GM15510 (cell line): ENCODE measurements around the gene ATG2A.

Source experiments
- POLR2A ChIP-seq: IDR thresholded peaks from 3 replicates; pipeline ENCODE4 v1.6.1; 2011; ENCODE audit warnings: borderline replicate concordance; ENCODE audit not compliant: insufficient read length; ENCODE audit errors: extremely low read depth

ATG2A gene

GRCh38 chr11:64916775-64917662, at the start of gene ATG2A:
Gene ATG2A, minus strand, starts transcription at chr11:64917209. Its CDS starts 74 bp downstream, at chr11:64917135.
- peak; percentile 73 for TF ChIP-seq POLR2A

DNA sequence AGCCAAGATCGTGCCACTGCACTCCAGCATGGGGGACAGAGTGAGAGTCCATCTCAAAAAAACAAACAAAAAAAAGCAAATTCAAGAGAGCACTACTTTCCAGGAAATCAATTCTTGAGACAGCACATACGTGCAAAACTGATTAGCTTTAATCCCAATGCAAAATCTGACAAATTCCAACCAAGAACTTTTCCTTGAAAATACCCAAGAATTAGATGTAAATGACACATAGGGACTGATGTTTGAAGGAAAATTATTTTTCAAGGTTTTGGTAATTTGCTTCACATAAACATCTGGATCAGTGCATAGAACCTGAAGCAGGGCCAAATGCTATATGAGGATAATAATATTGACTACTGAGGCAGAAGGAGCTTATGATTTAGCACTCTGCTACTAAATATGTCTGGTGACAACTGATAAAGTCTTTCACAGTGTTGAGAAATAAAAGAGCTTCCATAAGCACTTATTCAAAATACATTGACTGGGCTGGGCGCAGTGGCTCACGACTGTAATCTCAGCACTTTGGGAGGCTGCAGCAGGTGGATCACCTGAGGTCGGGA, 46.1 kb upstream of the ATG2A start:
- no peak for TF ChIP-seq POLR2A

DNA sequence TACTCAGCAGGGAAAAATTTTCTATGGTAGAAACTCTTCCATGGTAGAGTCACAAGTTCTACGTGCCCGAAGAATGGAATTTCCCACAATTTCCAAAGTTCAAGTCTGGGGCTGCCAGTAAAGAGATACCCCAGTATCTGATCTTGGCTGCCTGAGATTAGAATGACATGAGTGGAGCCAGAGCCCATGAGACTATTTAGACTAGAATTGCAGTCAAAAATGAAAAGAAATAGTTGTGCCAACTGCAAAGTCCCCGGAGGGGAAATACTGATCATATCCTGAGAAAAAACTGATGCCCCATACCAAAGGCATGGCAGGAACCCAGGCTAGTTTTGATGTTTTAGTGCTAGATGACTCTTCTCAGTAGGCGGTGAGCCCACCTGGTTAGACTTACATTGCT, 43.7 kb upstream of the ATG2A start:
- no peak for TF ChIP-seq POLR2A

DNA sequence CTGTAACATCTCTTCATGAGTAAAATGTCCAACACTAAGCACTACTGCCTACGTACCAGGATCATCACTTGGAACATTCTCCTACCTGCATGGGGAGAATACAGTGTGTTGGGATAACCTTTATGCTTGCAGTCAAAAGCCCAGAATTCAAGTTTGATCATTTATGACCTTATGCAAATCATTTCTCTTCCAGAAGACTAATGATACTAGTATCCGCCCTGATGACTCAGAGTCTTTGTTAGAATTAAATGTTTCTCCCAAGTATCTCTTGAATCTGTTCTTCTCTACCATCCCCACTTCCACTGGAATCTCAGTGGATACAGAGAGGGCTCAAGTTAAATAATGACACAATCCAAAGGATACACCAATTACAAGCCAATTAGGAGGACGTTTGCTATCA, 42.5 kb upstream of the ATG2A start:
- no peak for TF ChIP-seq POLR2A

- TF ChIP-seq POLR2A = no peak
Measured at GRCh38 chr11:64954201-64954600, 37.2 kb upstream of the ATG2A start.

GRCh38 chr11:64951529-64951928, 34.5 kb upstream of the ATG2A start:
- no peak for TF ChIP-seq POLR2A

DNA sequence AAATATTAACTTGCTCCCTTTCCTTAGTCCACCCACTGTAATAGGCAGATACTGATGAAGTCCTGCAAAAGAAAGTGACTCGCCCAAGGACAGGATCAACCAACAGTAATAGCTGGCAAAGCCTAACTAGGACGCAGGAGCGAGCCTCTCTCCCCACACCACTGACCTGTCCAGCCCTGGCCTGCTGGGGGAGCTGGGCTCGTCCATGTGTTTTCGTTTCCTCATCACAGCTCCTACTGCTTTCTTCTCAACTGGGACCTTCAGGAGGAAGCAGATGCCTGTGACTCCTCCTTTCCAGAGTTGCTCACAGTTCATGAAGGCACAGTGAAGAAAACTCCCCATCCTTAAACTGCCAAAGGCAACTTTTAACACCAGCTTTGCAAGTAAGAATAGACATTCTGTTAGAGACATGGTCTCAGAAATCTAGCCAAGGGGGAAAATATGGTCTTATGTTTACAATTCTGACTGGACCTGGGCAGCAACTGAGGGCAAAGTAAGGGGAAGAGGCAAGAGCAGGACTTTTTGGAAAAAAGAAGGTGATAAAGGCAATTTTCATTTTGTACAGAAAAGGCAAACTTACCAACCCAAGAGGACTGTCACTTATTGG, 30.3 kb upstream of the ATG2A start:
- no peak for TF ChIP-seq POLR2A

DNA sequence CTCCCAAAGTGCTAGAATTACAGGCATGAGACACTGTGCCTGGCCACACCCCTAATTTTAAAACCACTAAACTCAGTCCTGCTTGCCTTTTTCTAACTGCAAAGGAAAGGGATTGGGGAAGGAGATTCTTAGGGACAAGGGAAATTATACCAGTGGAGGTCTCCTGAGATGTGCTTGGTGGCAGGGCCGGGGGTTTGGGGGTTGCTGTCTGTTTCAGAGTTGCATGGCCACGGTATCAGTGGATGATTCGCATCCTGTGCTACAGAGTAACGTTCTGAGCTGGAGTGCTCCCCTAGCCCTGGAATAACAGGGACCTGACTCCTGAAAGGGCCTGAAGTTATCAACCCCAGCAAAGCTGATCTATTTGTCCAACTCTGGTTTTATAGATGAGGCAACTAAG, 19.5 kb upstream of the ATG2A start:
- no peak for TF ChIP-seq POLR2A

GRCh38 chr11:64935359-64936081, 18.5 kb upstream of the ATG2A start, which contains the start of gene GPHA2:
Gene GPHA2, minus strand, starts transcription at chr11:64935893. Its CDS starts 433 bp downstream, at chr11:64935460.
- TF ChIP-seq POLR2A = no peak

GRCh38 chr11:64934682-64935358, 17.8 kb upstream of the ATG2A start:
- no peak for TF ChIP-seq POLR2A

- no peak for TF ChIP-seq POLR2A
Measured at GRCh38 chr11:64933935-64934681, 17.1 kb upstream of the ATG2A start.

GRCh38 chr11:64933213-64933934, 16.4 kb upstream of the ATG2A start:
- no peak for TF ChIP-seq POLR2A

- no peak for TF ChIP-seq POLR2A
Measured at GRCh38 chr11:64932324-64932723, 15.3 kb upstream of the ATG2A start.
